ENCODE results near the gene PAFAH1B2. TPM values are rescaled to one million over a fixed set of nuclear protein-coding genes. Genes with fewer than 3 reads are reported as not detected.

Gene PAFAH1B2
- polyA plus RNA-seq, 3 donors from 2014 or later, result 16.0 to 23.7 (median 17.5) TPM

DNA sequence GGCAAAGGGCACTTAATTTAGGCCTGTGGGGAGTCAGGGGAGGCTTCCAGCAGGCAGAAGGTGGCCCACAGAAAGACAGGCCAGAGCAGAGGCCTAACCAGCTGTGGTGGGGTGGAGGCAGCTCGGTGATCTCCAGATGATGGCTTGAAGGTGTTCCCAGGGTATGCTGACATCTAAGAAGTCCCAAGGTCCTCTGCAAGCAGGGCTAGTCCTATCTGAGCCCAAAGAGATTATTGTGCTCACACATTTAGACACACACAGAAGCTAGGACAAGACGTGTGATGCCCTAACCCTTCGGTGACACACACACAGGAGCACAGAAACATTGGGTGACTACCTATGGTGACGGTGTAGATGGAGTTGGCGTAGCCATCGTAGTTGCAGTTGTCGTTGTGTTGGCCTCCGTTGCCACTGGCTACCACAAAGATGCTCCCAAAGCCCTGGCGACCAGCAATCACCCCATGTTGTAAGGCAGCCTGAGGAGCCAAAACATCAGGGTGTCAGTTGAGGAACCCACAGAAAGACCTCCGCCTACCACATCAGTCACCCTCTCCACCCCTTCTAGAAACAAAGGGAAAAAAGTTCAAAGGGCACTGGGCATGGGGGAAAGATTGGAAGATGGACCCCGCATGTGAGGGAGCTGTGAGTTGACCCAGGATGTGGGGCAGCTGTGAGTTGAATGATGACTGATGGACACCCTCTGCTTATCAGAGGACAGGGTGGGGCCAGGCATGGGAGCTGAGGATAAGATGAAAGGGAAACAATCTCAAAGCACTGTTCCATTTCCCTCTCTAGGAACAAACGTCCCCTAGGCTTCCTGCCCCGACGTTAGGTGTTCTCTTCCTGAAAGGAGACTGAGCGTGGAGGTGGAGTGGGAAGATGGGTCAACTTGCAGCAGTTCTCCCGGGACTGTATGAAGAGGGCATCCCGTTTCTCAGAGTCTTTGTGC lies 79.9 kb downstream of the PAFAH1B2 start:
- Mint-ChIP-seq H3K27ac (peak overlapping the region in 2 of 6 donors; percentile 12 to 28), H3K4me3 (no peak overlapping the region), H3K4me1 (peaks cover 23 to 24% of the 10 kb centered on the region in 2 donors), H3K27me3 (ENCODE audit: low read depth in 3 of 3) (peaks cover 0 to 5% (median 0%) of the 10 kb centered on the region in 3 donors), H3K9me3 (no peaks in the 10 kb centered on the region), H3K36me3 (peaks cover 17 to 52% (median 27%) of the 10 kb centered on the region in 3 donors)
- no peak for DNase-seq

DNA sequence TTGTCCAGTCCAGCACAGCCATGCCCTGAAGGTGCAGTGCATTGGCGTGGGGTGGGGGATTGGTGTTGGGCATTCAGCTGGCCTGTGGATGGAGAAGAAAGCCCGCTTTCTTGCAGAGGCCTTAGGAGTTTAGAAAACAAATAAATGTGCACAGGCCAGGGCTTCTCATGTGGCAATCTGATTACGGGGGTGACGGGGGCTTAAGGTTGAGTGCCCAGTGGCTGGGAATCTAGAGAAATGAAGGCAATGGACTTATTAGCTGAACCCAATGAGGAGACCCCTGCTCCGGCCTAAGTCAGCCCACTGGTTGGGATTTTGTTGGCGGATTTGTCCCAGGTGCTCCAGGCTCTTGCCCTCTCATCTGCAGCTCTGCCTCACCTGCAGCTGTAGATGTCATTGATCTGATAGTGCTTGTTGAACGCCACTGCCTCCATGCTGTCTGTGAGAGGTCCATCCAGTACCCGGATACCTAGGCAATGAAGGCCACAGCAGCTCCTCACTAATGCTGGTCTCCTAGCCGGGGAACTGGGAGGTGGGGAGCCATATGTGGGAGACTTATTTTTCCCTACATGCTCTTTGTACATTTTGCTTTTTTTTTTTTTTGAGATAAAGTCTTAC lies 81.6 kb downstream of the PAFAH1B2 start:
- no peak overlapping the region for H3K4me3 Mint-ChIP-seq
- no peak for DNase-seq
- peaks cover 19 to 51% (median 23%) of the 10 kb centered on the region in 3 donors for H3K36me3 Mint-ChIP-seq
- peak overlapping the region in 2 of 6 donors; percentile 48 to 84 for H3K27ac Mint-ChIP-seq
- H3K9me3 Mint-ChIP-seq, result no peaks in the 10 kb centered on the region
- H3K27me3 Mint-ChIP-seq (ENCODE audit: low read depth in 3 of 3), result peaks cover 0 to 5% (median 5%) of the 10 kb centered on the region in 3 donors
- H3K4me1 Mint-ChIP-seq, result peaks cover 39 to 41% of the 10 kb centered on the region in 2 donors

Other genes with a start within 250 kb of the PAFAH1B2 start
- gene SIK3, start 45.9 kb upstream of the PAFAH1B2 start, polyA plus RNA-seq, result 10 to 100 TPM in 2 of 3 donors, 1 to 10 TPM in 1; 3.7 to 26.2 (median 16.5) TPM
- 1 to 10 TPM; 1.6 to 4.7 (median 1.7) TPM for gene SIDT2, start 34.5 kb downstream of the PAFAH1B2 start, polyA plus RNA-seq
- gene TAGLN, start 55.1 kb downstream of the PAFAH1B2 start, polyA plus RNA-seq, result under 1 TPM; 0.08 to 0.40 (median 0.09) TPM
- 10 to 100 TPM; 32.8 to 96.3 (median 38.8) TPM for gene PCSK7, start 87.8 kb downstream of the PAFAH1B2 start, polyA plus RNA-seq
- gene RNF214, start 88.4 kb downstream of the PAFAH1B2 start, polyA plus RNA-seq, result 1 to 10 TPM; 5.3 to 9.8 (median 8.9) TPM
- gene BACE1-AS, start 147.1 kb downstream of the PAFAH1B2 start, polyA plus RNA-seq, result under 1 TPM in 1 of 3 donors, not detected in 2; 0.67 TPM
- gene BACE1, start 172.0 kb downstream of the PAFAH1B2 start, polyA plus RNA-seq, result 1 to 10 TPM in 1 of 3 donors, under 1 TPM in 1, not detected in 1; 0.04 to 1.0 TPM
- 10 to 100 TPM in 2 of 3 donors, 1 to 10 TPM in 1; 5.6 to 20.5 (median 11.8) TPM for gene CEP164, start 183.6 kb downstream of the PAFAH1B2 start, polyA plus RNA-seq

Data from immature natural killer cell (primary cell).